Activated B cell treated with CpG ODN at 0.5 μM for 24 hours (primary cell): ENCODE measurements around the gene LUZP4. TPM values are rescaled to one million over a fixed set of nuclear protein-coding genes. Genes with fewer than 3 reads are reported as not detected.

Source experiments
- ATAC-seq: fragments of 200-7000 bp; cut with Tn5 transposase; one replicate; pipeline ENCODE4 v1.10.0; 2021; ENCODE audit warnings: low read depth, mild to moderate bottlenecking, moderate library complexity
- CTCF ChIA-PET: fragments of 350-600 bp; sonication (Branson Sonifier 250); formaldehyde crosslinking; loops from one replicate; lab custom pipeline; 2021; ENCODE audit warnings: antibody characterized with exemption; lab: Charles Lee
- POLR2A ChIA-PET: fragments of 350-600 bp; sonication (Branson Sonifier 250); formaldehyde crosslinking; loops from one replicate; lab custom pipeline; 2021; ENCODE audit warnings: antibody characterized with exemption; lab: Charles Lee
- DNase-seq: peaks from one replicate; pipeline ENCODE4 v3.0.0; 2022
- H3K27ac Mint-ChIP-seq: one replicate; pipeline ENCODE4 v1.8.0; 2020; ENCODE audit warnings: mixed read lengths
- H3K27me3 Mint-ChIP-seq: one replicate; pipeline ENCODE4 v1.8.0; 2021; ENCODE audit warnings: mixed read lengths
- H3K36me3 Mint-ChIP-seq: one replicate; pipeline ENCODE4 v1.8.0; 2021; ENCODE audit warnings: low read depth, mixed read lengths
- H3K4me1 Mint-ChIP-seq: one replicate; pipeline ENCODE4 v1.8.0; 2021; ENCODE audit warnings: mixed read lengths
- H3K4me3 Mint-ChIP-seq: one replicate; pipeline ENCODE4 v1.8.0; 2020; ENCODE audit warnings: mild to moderate bottlenecking, mixed read lengths
- H3K9me3 Mint-ChIP-seq: one replicate; pipeline ENCODE4 v1.8.0; 2020; ENCODE audit warnings: mixed read lengths
- intact Hi-C: fragments of 100-400 bp; cut with micrococcal nuclease; formaldehyde crosslinking; loops from one replicate; pipeline ENCODE4 v1.15.1; 2024
- total RNA-seq: library from RNA; stranded (reverse); gene quantifications from 2 replicates; pipeline ENCODE4 v1.2.3, GENCODE V29; 2022
- TF ChIP-seq, protein P1 (sequence below): fragments of 200-600 bp; IDR thresholded peaks from one replicate; pipeline ENCODE4 v1.8.0; 2022; ENCODE audit warnings: antibody characterized with exemption, mild to moderate bottlenecking

Gene LUZP4
- total RNA-seq, 1 donor from 2014 or later: not detected

DNA sequence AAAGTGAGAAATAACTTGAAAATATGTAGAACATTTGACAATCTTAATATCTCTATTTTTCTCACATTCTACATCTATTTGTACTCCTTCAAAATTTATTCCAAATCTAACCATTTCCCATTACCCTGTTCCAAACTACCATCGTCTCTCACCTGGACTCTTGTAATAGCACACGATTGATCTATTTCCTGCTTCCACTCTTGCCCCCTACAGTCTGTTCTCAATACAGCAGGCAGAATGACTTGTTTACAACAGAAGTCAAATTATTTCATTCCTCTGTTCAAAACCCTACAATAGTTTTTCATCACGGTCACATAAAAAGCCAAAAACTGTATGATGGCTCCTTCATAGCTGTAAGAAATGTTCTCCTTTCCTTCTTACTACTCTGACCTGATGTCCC, 21.1 kb upstream of the LUZP4 start:
- Mint-ChIP-seq H3K9me3 (no peaks in the 10 kb centered on the region), H3K36me3 (no peaks in the 10 kb centered on the region), H3K4me1 (no peaks in the 10 kb centered on the region), H3K27me3 (no peaks in the 10 kb centered on the region), H3K4me3 (no peak overlapping the region), H3K27ac (no peak overlapping the region)
- no peak for ATAC-seq
- TF ChIP-seq, protein P1, sequence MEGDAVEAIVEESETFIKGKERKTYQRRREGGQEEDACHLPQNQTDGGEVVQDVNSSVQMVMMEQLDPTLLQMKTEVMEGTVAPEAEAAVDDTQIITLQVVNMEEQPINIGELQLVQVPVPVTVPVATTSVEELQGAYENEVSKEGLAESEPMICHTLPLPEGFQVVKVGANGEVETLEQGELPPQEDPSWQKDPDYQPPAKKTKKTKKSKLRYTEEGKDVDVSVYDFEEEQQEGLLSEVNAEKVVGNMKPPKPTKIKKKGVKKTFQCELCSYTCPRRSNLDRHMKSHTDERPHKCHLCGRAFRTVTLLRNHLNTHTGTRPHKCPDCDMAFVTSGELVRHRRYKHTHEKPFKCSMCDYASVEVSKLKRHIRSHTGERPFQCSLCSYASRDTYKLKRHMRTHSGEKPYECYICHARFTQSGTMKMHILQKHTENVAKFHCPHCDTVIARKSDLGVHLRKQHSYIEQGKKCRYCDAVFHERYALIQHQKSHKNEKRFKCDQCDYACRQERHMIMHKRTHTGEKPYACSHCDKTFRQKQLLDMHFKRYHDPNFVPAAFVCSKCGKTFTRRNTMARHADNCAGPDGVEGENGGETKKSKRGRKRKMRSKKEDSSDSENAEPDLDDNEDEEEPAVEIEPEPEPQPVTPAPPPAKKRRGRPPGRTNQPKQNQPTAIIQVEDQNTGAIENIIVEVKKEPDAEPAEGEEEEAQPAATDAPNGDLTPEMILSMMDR: no peak
- DNase-seq: no peak
- intact Hi-C loops: no loop called here
- POLR2A ChIA-PET: no interaction called here
- CTCF ChIA-PET: no interaction called here

DNA sequence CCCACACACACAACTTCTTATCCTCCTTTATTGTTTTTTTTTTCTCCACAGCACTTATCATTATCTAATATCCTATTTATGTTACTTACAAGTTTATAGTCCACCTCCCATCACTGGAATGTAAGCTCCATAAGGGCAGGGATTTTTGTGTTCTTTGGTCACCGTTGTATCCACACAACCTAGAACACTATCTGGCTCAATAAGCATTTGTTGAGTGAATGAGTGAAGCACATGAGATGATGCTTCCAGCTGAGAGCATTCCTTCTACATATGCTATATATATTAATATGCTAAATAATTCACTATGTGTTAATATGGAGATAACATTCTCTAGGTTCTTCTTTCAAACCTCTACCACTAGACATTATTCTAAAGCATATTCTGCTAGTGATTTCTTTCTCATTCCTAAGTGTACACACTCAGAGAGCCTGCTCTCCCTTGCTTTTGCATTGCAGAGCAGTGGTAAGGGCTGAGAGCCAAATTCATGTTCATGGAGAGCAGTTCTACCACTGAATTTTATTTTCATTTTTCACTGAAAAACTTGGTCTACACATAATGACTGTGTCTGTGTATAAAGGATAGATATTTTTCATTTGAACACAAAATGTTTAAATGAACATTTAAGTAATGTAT, 20.3 kb upstream of the LUZP4 start:
- no peak for ATAC-seq
- CTCF ChIA-PET: no interaction called here
- TF ChIP-seq, protein P1: no peak
- Mint-ChIP-seq H3K9me3 (no peaks in the 10 kb centered on the region), H3K4me1 (no peaks in the 10 kb centered on the region), H3K27me3 (no peaks in the 10 kb centered on the region), H3K36me3 (no peaks in the 10 kb centered on the region), H3K27ac (no peak overlapping the region), H3K4me3 (no peak overlapping the region)
- POLR2A ChIA-PET: no interaction called here
- intact Hi-C loops: no loop called here
- DNase-seq: no peak

DNA sequence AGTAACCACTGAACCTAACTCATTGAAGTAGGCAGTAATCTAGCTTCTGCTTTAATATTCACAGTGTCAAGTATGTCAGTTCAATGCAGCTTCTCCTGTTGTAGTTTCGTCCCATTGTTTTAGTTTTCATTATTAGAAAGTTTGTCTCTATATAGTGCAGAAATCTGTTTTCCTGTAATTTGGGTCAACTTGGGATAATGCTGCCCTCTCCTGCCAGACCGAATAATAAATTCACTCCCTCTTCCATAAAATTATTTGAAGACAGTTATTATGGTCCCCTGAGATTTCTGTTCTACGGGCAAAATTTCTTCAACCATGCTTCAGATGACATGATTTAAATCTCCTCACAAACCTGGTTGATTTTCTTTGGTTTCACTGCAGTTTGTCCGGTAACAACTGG, 4.6 kb upstream of the LUZP4 start:
- Mint-ChIP-seq H3K27ac (no peak overlapping the region), H3K36me3 (no peaks in the 10 kb centered on the region), H3K9me3 (no peaks in the 10 kb centered on the region), H3K4me1 (no peaks in the 10 kb centered on the region), H3K27me3 (no peaks in the 10 kb centered on the region), H3K4me3 (no peak overlapping the region)
- TF ChIP-seq, protein P1: no peak
- intact Hi-C loops: no loop called here
- ATAC-seq: no peak
- no peak for DNase-seq
- ChIA-PET POLR2A (no interaction called here), CTCF (no interaction called here)

DNA sequence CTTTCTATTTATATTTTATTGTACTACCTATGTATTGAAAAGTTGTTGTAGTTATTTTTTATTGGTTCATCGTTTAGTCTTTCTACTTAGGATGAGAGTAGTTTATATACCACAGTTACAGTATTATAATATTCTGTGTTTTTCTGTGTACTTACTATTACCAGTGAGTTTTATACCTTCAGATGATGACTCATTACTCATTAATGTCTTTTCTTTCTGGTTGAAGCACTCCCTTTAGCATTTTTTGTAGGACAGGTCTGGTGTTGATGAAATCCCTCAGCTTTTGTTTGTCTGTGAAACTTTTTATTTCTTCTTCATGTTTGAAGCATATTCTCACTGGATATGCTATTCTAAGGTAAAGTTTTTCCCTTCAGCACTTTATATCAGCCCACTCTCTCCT, 7.7 kb downstream of the LUZP4 start:
- ATAC-seq (no peak), DNase-seq (no peak)
- intact Hi-C loops: no loop called here
- Mint-ChIP-seq H3K4me1 (no peaks in the 10 kb centered on the region), H3K9me3 (no peaks in the 10 kb centered on the region), H3K4me3 (no peak overlapping the region), H3K27me3 (no peaks in the 10 kb centered on the region), H3K27ac (no peak overlapping the region), H3K36me3 (no peaks in the 10 kb centered on the region)
- CTCF ChIA-PET: no interaction called here
- POLR2A ChIA-PET: no interaction called here
- TF ChIP-seq, protein P1: no peak

DNA sequence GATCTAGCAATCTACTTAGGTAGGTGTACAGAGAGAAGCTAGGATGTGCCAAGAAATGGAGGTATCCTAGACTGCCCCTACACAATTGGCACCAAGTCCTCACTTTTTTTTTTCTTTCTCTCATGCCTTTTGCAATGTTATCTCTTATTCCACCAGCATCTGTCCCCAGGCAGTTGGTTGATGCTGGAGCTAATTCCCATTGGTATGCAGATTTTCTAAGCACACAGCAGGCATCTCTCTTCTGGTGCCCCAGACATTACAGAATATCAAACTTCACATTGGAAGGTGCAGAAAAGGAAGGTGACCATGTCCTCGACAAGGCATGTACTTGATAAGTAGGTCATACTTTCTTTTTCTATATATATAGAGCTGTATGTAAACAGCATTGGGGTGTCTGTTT, 21.6 kb downstream of the LUZP4 start:
- TF ChIP-seq, protein P1: no peak
- no peak overlapping the region for H3K4me3 Mint-ChIP-seq
- CTCF ChIA-PET: no interaction called here
- DNase-seq (no peak), ATAC-seq (no peak)
- no peak overlapping the region for H3K27ac Mint-ChIP-seq
- no peaks in the 10 kb centered on the region for H3K9me3 Mint-ChIP-seq
- POLR2A ChIA-PET: no interaction called here
- no peaks in the 10 kb centered on the region for H3K36me3 Mint-ChIP-seq
- H3K4me1 Mint-ChIP-seq: no peaks in the 10 kb centered on the region
- intact Hi-C loops: no loop called here
- H3K27me3 Mint-ChIP-seq: no peaks in the 10 kb centered on the region
